Measurements from ENCODE around the gene VWA8. TPM values are rescaled to one million over a fixed set of nuclear protein-coding genes. Genes with fewer than 3 reads are reported as not detected.
A peak's percentile ranks its signal among the peaks of the same experiment; 100 is the strongest.

VWA8 gene
- total RNA-seq, result 10 to 100 TPM; 16.9 to 50.3 TPM
- 1 to 10 TPM; 7.1 to 8.0 TPM for polyA plus RNA-seq

DNA sequence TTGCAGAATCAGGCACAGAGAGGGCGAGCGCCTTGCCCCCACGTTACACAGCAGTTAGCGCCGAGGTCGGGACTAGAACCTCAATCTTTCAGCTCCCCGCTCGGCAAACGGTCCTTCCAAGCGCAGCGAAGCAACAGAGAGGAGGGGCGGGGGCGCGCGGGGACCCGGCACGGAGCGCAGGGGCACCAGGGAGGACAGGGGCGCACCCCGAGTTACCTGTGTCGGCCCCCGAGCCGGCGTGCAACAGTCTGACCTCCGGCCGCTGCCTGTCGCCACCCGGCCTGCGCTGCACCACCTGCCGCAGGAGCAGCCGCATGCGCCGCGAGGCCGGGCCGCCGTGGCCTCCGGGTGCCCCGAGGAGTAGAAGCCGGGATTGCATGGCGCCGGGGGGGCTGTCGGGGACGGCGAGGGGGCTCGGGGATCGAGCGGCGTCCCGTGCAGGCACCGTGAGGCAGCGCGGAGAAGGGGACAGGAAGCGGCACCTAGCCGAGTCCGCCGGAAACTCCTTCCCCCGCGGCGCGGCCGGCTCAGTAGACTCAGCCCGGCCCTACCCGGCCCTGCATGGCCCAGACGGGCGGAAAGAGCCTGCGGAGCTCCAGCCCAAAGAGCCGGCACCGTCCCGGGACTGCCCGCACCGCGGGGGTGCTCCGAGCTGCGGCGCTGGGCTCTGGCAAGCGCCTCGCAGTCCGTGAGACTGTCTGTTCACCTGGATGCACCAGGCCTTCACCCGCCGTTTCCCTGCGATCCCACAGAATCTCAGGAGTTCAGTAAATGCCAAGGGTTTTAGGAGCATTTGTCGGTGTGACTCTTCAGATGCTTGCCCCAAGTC is at the start of gene VWA8:
Gene VWA8 (minus strand): TSS at position 473 of the 829 bp plus-strand sequence. CDS start 94 bp downstream, at position 379.
- peak within 1 kb of the TSS; percentile 66 to 97 for H3K9ac ChIP-seq (ENCODE audit: low read depth in 1 of 2, low read length in 2 of 2)
- peak; percentile 86 for DNase-seq (ENCODE audit: low spot score)
- no peaks in the 10 kb centered on the region for H3K9me3 ChIP-seq (ENCODE audit: control insufficient read depth in 4 of 4, low read length in 3 of 4)
- H3K4me1 ChIP-seq (ENCODE audit: control insufficient read depth in 4 of 4, insufficient read depth in 4 of 4, low read length in 3 of 4), result peaks cover 5 to 42% (median 32%) of the 10 kb centered on the region in 4 donors
- H3K4me3 ChIP-seq (ENCODE audit: low read depth in 1 of 3, low read length in 3 of 3), result peak within 1 kb of the TSS; percentile 79 to 90 (median 89)
- under 1% methylated on average over 83 of the region's 83 CpGs for WGBS
- TF ChIP-seq SP1 (IDR thresholded peaks at IDR 0.05) (no peak), HNF4G (IDR thresholded peaks at IDR 0.05) (no peak), RXRA (IDR thresholded peaks at IDR 0.05) (no peak), YY1 (IDR thresholded peaks at IDR 0.05) (peak; percentile 62), HNF4A (conservative IDR thresholded peaks at IDR 0.05) (no peak), TAF1 (conservative IDR thresholded peaks at IDR 0.05) (no peak), GABPA (IDR thresholded peaks at IDR 0.05 in 1 of 2, conservative IDR thresholded peaks at IDR 0.05 in 1 of 2) (peak; percentile 79 to 89), NR2F2 (IDR thresholded peaks at IDR 0.05) (no peak), FOXA2 (IDR thresholded peaks at IDR 0.05) (no peak), RAD21 (IDR thresholded peaks at IDR 0.05) (peak in 1 of 2 donors; percentile 39), EGR1 (IDR thresholded peaks at IDR 0.05; ENCODE audit: low read depth in 2 of 2) (no peak), JUND (IDR thresholded peaks at IDR 0.05) (no peak), FOXA1 (IDR thresholded peaks at IDR 0.05) (no peak)
- TF ChIP-seq, protein P1, sequence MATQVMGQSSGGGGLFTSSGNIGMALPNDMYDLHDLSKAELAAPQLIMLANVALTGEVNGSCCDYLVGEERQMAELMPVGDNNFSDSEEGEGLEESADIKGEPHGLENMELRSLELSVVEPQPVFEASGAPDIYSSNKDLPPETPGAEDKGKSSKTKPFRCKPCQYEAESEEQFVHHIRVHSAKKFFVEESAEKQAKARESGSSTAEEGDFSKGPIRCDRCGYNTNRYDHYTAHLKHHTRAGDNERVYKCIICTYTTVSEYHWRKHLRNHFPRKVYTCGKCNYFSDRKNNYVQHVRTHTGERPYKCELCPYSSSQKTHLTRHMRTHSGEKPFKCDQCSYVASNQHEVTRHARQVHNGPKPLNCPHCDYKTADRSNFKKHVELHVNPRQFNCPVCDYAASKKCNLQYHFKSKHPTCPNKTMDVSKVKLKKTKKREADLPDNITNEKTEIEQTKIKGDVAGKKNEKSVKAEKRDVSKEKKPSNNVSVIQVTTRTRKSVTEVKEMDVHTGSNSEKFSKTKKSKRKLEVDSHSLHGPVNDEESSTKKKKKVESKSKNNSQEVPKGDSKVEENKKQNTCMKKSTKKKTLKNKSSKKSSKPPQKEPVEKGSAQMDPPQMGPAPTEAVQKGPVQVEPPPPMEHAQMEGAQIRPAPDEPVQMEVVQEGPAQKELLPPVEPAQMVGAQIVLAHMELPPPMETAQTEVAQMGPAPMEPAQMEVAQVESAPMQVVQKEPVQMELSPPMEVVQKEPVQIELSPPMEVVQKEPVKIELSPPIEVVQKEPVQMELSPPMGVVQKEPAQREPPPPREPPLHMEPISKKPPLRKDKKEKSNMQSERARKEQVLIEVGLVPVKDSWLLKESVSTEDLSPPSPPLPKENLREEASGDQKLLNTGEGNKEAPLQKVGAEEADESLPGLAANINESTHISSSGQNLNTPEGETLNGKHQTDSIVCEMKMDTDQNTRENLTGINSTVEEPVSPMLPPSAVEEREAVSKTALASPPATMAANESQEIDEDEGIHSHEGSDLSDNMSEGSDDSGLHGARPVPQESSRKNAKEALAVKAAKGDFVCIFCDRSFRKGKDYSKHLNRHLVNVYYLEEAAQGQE (IDR thresholded peaks at IDR 0.05), result peak; percentile 36
- TF ChIP-seq, protein P2, sequence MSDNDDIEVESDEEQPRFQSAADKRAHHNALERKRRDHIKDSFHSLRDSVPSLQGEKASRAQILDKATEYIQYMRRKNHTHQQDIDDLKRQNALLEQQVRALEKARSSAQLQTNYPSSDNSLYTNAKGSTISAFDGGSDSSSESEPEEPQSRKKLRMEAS (IDR thresholded peaks at IDR 0.05), result no peak
- TF ChIP-seq, protein P3, sequence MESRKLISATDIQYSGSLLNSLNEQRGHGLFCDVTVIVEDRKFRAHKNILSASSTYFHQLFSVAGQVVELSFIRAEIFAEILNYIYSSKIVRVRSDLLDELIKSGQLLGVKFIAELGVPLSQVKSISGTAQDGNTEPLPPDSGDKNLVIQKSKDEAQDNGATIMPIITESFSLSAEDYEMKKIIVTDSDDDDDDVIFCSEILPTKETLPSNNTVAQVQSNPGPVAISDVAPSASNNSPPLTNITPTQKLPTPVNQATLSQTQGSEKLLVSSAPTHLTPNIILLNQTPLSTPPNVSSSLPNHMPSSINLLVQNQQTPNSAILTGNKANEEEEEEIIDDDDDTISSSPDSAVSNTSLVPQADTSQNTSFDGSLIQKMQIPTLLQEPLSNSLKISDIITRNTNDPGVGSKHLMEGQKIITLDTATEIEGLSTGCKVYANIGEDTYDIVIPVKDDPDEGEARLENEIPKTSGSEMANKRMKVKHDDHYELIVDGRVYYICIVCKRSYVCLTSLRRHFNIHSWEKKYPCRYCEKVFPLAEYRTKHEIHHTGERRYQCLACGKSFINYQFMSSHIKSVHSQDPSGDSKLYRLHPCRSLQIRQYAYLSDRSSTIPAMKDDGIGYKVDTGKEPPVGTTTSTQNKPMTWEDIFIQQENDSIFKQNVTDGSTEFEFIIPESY (IDR thresholded peaks at IDR 0.05), result no peak
- TF ChIP-seq, protein P4, sequence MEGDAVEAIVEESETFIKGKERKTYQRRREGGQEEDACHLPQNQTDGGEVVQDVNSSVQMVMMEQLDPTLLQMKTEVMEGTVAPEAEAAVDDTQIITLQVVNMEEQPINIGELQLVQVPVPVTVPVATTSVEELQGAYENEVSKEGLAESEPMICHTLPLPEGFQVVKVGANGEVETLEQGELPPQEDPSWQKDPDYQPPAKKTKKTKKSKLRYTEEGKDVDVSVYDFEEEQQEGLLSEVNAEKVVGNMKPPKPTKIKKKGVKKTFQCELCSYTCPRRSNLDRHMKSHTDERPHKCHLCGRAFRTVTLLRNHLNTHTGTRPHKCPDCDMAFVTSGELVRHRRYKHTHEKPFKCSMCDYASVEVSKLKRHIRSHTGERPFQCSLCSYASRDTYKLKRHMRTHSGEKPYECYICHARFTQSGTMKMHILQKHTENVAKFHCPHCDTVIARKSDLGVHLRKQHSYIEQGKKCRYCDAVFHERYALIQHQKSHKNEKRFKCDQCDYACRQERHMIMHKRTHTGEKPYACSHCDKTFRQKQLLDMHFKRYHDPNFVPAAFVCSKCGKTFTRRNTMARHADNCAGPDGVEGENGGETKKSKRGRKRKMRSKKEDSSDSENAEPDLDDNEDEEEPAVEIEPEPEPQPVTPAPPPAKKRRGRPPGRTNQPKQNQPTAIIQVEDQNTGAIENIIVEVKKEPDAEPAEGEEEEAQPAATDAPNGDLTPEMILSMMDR (IDR thresholded peaks at IDR 0.05; ENCODE audit: low read depth, low read length, missing input control), result no peak
- TF ChIP-seq, protein P5, sequence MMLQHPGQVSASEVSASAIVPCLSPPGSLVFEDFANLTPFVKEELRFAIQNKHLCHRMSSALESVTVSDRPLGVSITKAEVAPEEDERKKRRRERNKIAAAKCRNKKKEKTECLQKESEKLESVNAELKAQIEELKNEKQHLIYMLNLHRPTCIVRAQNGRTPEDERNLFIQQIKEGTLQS (IDR thresholded peaks at IDR 0.05), result no peak
- H3K36me3 ChIP-seq (ENCODE audit: control insufficient read depth in 4 of 4, insufficient read depth in 3 of 4, low read depth in 1 of 4, low read length in 3 of 4), result no peaks in the 10 kb centered on the region
- peak within 1 kb of the TSS; percentile 76 to 88 for H3K27ac ChIP-seq (ENCODE audit: low read depth in 1 of 2, low read length in 2 of 2)
- no peaks in the 10 kb centered on the region for H3K27me3 ChIP-seq (ENCODE audit: control insufficient read depth in 4 of 4, insufficient read depth in 4 of 4, low read length in 3 of 4)
